HCT116 (cell line): ENCODE measurements around the gene NDRG3. TPM values are rescaled to one million over a fixed set of nuclear protein-coding genes. Genes with fewer than 3 reads are reported as not detected.

Source experiments
- ATAC-seq: fragments of 200-7000 bp; cut with Tn5 transposase; 2 replicates; pipeline ENCODE4 v1.9.1; 2020; ENCODE audit warnings: mild to moderate bottlenecking, moderate library complexity
- BruUV-seq: library from RNA; stranded (reverse); fragments of 400-500 nt; replicated peaks from 2 replicates; lab custom pipeline; 2021; lab: Mats Ljungman, UMichigan
- CTCF ChIA-PET: fragments of 300-600 bp; sonication (Branson Sonifier 250); formaldehyde crosslinking; loops from one replicate; lab custom pipeline; 2021; ENCODE audit warnings: antibody characterized with exemption; lab: Charles Lee
- POLR2A ChIA-PET: fragments of 300-600, 350-600 bp; sonication (Branson Sonifier 250); formaldehyde crosslinking; loops from one replicate; lab custom pipeline; 2021; ENCODE audit warnings: antibody characterized with exemption; lab: Charles Lee
- RAD21 ChIA-PET, 2 experiments: fragments of 300-600 bp; sonication (Branson Sonifier 250); formaldehyde crosslinking; loops; one replicate each; lab custom pipeline; 2023; ENCODE audit warnings: low total read pairs in 2 of 2; ENCODE audit not compliant: uncharacterized antibody in 2 of 2, unreplicated experiment in 2 of 2, low non-redundant PET in 1 of 2; lab: Charles Lee
- DNase-seq: peaks from one replicate; pipeline ENCODE4 v3.0.0-alpha.2; 2010; ENCODE audit warnings: low read depth, low spot score
- H2AFZ ChIP-seq: fragments of 200-600 bp; shearing (Covaris generic), sonication (generic); 2 replicates; pipeline ENCODE4 v1.6.1; 2017; ENCODE audit warnings: low read depth, mixed run types, mixed read lengths, antibody characterized with exemption, low read length; ENCODE audit not compliant: poor library complexity, severe bottlenecking
- H3K27ac ChIP-seq: 2 replicates; pipeline ENCODE4 v1.5.1; 2012; ENCODE audit warnings: low read depth, low read length
- H3K27me3 ChIP-seq: fragments of 200-600 bp; sonication (generic); 2 replicates; pipeline ENCODE4 v1.6.1; 2016; ENCODE audit warnings: mixed run types, low read length, mixed read lengths; ENCODE audit not compliant: insufficient read depth
- H3K36me3 ChIP-seq, 2 experiments: fragments of 200-500 bp in 1 of 2; fragments of 200-600 bp in 1 of 2; sonication (Bioruptor generic) in 1 of 2; sonication (generic) in 1 of 2; 2 replicates each; pipeline versions ENCODE4 v1.5.1 to v1.6.1; 2014 to 2016; ENCODE audit warnings: low read length in 2 of 2, inconsistent platforms in 1 of 2, mixed read lengths in 1 of 2, mixed run types in 1 of 2; ENCODE audit not compliant: insufficient read depth in 2 of 2, control insufficient read depth in 1 of 2
- H3K4me1 ChIP-seq, 2 experiments: fragments of 200-600 bp in 1 of 2; sonication (generic) in 1 of 2; 2 replicates each; pipeline versions ENCODE4 v1.5.1 to v1.6.1; 2012 to 2017; ENCODE audit warnings: low read length in 2 of 2, inconsistent platforms in 1 of 2, mild to moderate bottlenecking in 1 of 2, mixed read lengths in 1 of 2, mixed run types in 1 of 2, moderate library complexity in 1 of 2; ENCODE audit not compliant: insufficient read depth in 2 of 2, control insufficient read depth in 1 of 2
- H3K4me2 ChIP-seq: fragments of 200-600 bp; sonication (generic); 2 replicates; pipeline ENCODE4 v1.6.1; 2017; ENCODE audit warnings: mixed run types, low read length, mixed read lengths
- H3K4me3 ChIP-seq, 2 experiments: fragments of 200-600 bp in 1 of 2; sonication (generic) in 1 of 2; replicated peaks in 1 of 2; 2 replicates each; pipeline ENCODE4 v1.5.1; 2011 to 2016; ENCODE audit warnings: low read length in 2 of 2, control low read depth in 1 of 2, low read depth in 1 of 2, mild to moderate bottlenecking in 1 of 2, mixed read lengths in 1 of 2, mixed run types in 1 of 2
- H3K79me2 ChIP-seq: fragments of 200-600 bp; sonication (generic); 2 replicates; pipeline ENCODE4 v1.6.1; 2017; ENCODE audit warnings: mild to moderate bottlenecking, mixed run types, low read length, moderate library complexity, mixed read lengths; ENCODE audit not compliant: insufficient read depth
- H3K9ac ChIP-seq: fragments of 200-600 bp; sonication (generic); 2 replicates; pipeline ENCODE4 v1.6.1; 2016; ENCODE audit warnings: low read length, mixed read lengths
- H3K9me2 ChIP-seq: fragments of 200-600 bp; sonication (generic), shearing (Covaris generic); 2 replicates; pipeline ENCODE4 v1.6.1; 2017; ENCODE audit warnings: mixed run types, mild to moderate bottlenecking, moderate library complexity; ENCODE audit not compliant: insufficient read depth
- H3K9me3 ChIP-seq, 2 experiments: fragments of 200-500 bp in 1 of 2; fragments of 200-600 bp in 1 of 2; sonication (Bioruptor generic) in 1 of 2; sonication (generic) in 1 of 2; 2 replicates each; pipeline ENCODE4 v1.6.1; 2014 to 2017; ENCODE audit warnings: low read length in 2 of 2, mixed read lengths in 2 of 2, inconsistent platforms in 1 of 2, low read depth in 1 of 2, mild to moderate bottlenecking in 1 of 2, mixed run types in 1 of 2, moderate library complexity in 1 of 2; ENCODE audit not compliant: control insufficient read depth in 1 of 2, insufficient read depth in 1 of 2
- H4K20me1 ChIP-seq: fragments of 200-600 bp; sonication (generic), shearing (Covaris generic); 2 replicates; pipeline ENCODE4 v1.6.1; 2017; ENCODE audit warnings: mixed run types, mild to moderate bottlenecking, moderate library complexity; ENCODE audit not compliant: insufficient read depth
- ATF3 ChIP-seq: IDR thresholded peaks from 2 replicates; pipeline ENCODE4 v1.6.1; 2012
- CBX3 ChIP-seq: IDR thresholded peaks from 2 replicates; pipeline ENCODE4 v1.6.1; 2012; ENCODE audit warnings: low read depth
- CEBPB ChIP-seq: IDR thresholded peaks from 2 replicates; pipeline ENCODE4 v1.6.1; 2012; ENCODE audit warnings: low read depth
- CTCF ChIP-seq, 3 experiments: fragments of 200-600 bp in 1 of 3; sonication (generic) in 1 of 3; IDR thresholded peaks in 2 of 3; conservative IDR thresholded peaks in 1 of 3; 2 replicates each; pipeline ENCODE4 v1.5.1; 2012 to 2017; ENCODE audit warnings: low read depth in 2 of 3, low read length in 2 of 3, antibody characterized with exemption in 1 of 3, borderline replicate concordance in 1 of 3, control low read depth in 1 of 3, mild to moderate bottlenecking in 1 of 3, mixed read lengths in 1 of 3, mixed run types in 1 of 3, moderate library complexity in 1 of 3; ENCODE audit not compliant: insufficient read depth in 1 of 3
- EGR1 ChIP-seq: IDR thresholded peaks from 2 replicates; pipeline ENCODE4 v1.6.1; 2012; ENCODE audit warnings: low read depth
- EZH2 ChIP-seq: fragments of 200-600 bp; sonication (generic); IDR thresholded peaks from 2 replicates; pipeline ENCODE4 v1.6.1; 2017; ENCODE audit warnings: antibody characterized with exemption, mixed run types
- FOSL1 ChIP-seq: IDR thresholded peaks from 2 replicates; pipeline ENCODE4 v1.6.1; 2012; ENCODE audit warnings: low read depth
- POLR2A ChIP-seq: IDR thresholded peaks from 2 replicates; pipeline ENCODE4 v1.7.0; 2011; ENCODE audit warnings: borderline replicate concordance; ENCODE audit not compliant: insufficient read depth, insufficient read length; ENCODE audit errors: extremely low read depth
- POLR2AphosphoS5 ChIP-seq: IDR thresholded peaks from 2 replicates; pipeline ENCODE4 v1.6.1; 2011; ENCODE audit warnings: mild to moderate bottlenecking, low read depth, low read length, moderate library complexity
- RAD21 ChIP-seq: IDR thresholded peaks from 2 replicates; pipeline ENCODE4 v1.6.1; 2012; ENCODE audit warnings: low read depth, mild to moderate bottlenecking
- REST ChIP-seq: IDR thresholded peaks from 2 replicates; pipeline ENCODE4 v1.6.1; 2012; ENCODE audit warnings: low read depth
- SP1 ChIP-seq: IDR thresholded peaks from 2 replicates; pipeline ENCODE4 v1.6.1; 2012; ENCODE audit warnings: low read depth
- YY1 ChIP-seq: IDR thresholded peaks from 2 replicates; pipeline ENCODE4 v1.6.1; 2011; ENCODE audit warnings: low read length, low read depth, moderate library complexity, mild to moderate bottlenecking; ENCODE audit not compliant: insufficient replicate concordance; ENCODE audit errors: extremely low read depth
- intact Hi-C: fragments of 100-400 bp; cut with micrococcal nuclease; formaldehyde crosslinking; loops from 2 replicates; pipeline ENCODE4 v1.10.0; 2022
- total RNA-seq: library from RNA; stranded (reverse); gene quantifications from one replicate; pipeline ENCODE4 v1.2.1, GENCODE V29; 2021; ENCODE audit not compliant: unreplicated experiment

NDRG3 gene
- total RNA-seq, 1 experiment from 2014 or later, result 29.3 TPM

- ATAC-seq (no peak), DNase-seq (no peak)
- H3K27me3 ChIP-seq, result no peaks in the 10 kb centered on the region
- no peak overlapping the region for H2AFZ ChIP-seq
- BruUV-seq, result no TSS peak
- ChIA-PET RAD21 (interaction anchor here in 1 of 2 experiments (0.7 kb wide), 1 partner anchor 30 kb away, joined by 4 read pairs; the partner anchor contains the start of gene NDRG3), CTCF (interaction anchor here (2.5 kb wide), 1 partner anchor 21 kb away, joined by 10 read pairs; no protein-coding TSS in a partner anchor), POLR2A (no interaction called here)
- H3K4me3 ChIP-seq, result no peak overlapping the region
- no peaks in the 10 kb centered on the region for H3K9me2 ChIP-seq
- no peak overlapping the region for H3K9ac ChIP-seq
- H4K20me1 ChIP-seq, result no peaks in the 10 kb centered on the region
- no peak overlapping the region for H3K4me2 ChIP-seq
- TF ChIP-seq RAD21, result no peak
- TF ChIP-seq CTCF (IDR thresholded peaks at IDR 0.05 in 2 of 3, conservative IDR thresholded peaks at IDR 0.05 in 1 of 3; ENCODE audit: borderline replicate concordance in 1 of 3, insufficient read depth in 1 of 3, low read depth in 2 of 3, low read length in 2 of 3), result no peak
- no peak for TF ChIP-seq ATF3
- no peak for TF ChIP-seq YY1
- no peak for TF ChIP-seq EGR1
- no peak for TF ChIP-seq POLR2AphosphoS5
- TF ChIP-seq CEBPB, result no peak
- TF ChIP-seq SP1, result no peak
- TF ChIP-seq POLR2A, result no peak
- no peak for TF ChIP-seq REST
- no peak for TF ChIP-seq FOSL1
- no peak for TF ChIP-seq CBX3
- no peak for TF ChIP-seq EZH2
- peaks cover 0 to 1% of the 10 kb centered on the region in 2 experiments; a peak in 2 of 4 replicates for H3K36me3 ChIP-seq
- peaks cover 9 to 22% of the 10 kb centered on the region in 2 experiments; a peak in 3 of 4 replicates for H3K4me1 ChIP-seq
- intact Hi-C loops, result no loop called here
- H3K27ac ChIP-seq, result no peak overlapping the region
- H3K79me2 ChIP-seq, result peaks cover 17% of the 10 kb centered on the region
- H3K9me3 ChIP-seq, result no peaks in the 10 kb centered on the region
Measured at GRCh38 chr20:36775826-36776225, 29.9 kb upstream of the NDRG3 start.
